Type B pancreatic cell (in vitro differentiated cells): ENCODE results near the gene OBSL1. TPM values are rescaled to one million over a fixed set of nuclear protein-coding genes. Genes with fewer than 3 reads are reported as not detected.

Experiments
- DNase-seq: peaks from one replicate; pipeline ENCODE4 v3.0.0; 2021; ENCODE audit warnings: mixed read lengths; ENCODE audit not compliant: unreplicated experiment; ENCODE audit errors: extremely low spot score
- H3K27ac Mint-ChIP-seq: 2 replicates; pipeline ENCODE4 v1.8.0; 2021; ENCODE audit warnings: mild to moderate bottlenecking, mixed read lengths
- H3K27me3 Mint-ChIP-seq: 2 replicates; pipeline ENCODE4 v1.8.0; 2021; ENCODE audit warnings: mixed read lengths
- H3K36me3 Mint-ChIP-seq: 2 replicates; pipeline ENCODE4 v1.8.0; 2021; ENCODE audit warnings: mixed read lengths
- H3K4me1 Mint-ChIP-seq: one replicate; pipeline ENCODE4 v1.8.0; 2021; ENCODE audit warnings: mixed read lengths; ENCODE audit not compliant: unreplicated experiment
- H3K4me3 Mint-ChIP-seq: 2 replicates; pipeline ENCODE4 v1.8.0; 2021; ENCODE audit warnings: mild to moderate bottlenecking, mixed read lengths
- H3K9me3 Mint-ChIP-seq: 2 replicates; pipeline ENCODE4 v1.8.0; 2021; ENCODE audit warnings: mixed read lengths
- total RNA-seq: library from RNA; stranded (reverse); gene quantifications from 2 replicates; pipeline ENCODE4 v1.2.1, GENCODE V29; 2021; ENCODE audit warnings: low replicate concordance
- TF ChIP-seq, protein P1 (sequence below): fragments of 200-600 bp; sonication (generic); conservative IDR thresholded peaks from 2 replicates; pipeline ENCODE4 v1.5.0; 2021; ENCODE audit warnings: antibody characterized with exemption, mild to moderate bottlenecking

Gene OBSL1
- total RNA-seq, 1 donor from 2014 or later, result 197 TPM

DNA sequence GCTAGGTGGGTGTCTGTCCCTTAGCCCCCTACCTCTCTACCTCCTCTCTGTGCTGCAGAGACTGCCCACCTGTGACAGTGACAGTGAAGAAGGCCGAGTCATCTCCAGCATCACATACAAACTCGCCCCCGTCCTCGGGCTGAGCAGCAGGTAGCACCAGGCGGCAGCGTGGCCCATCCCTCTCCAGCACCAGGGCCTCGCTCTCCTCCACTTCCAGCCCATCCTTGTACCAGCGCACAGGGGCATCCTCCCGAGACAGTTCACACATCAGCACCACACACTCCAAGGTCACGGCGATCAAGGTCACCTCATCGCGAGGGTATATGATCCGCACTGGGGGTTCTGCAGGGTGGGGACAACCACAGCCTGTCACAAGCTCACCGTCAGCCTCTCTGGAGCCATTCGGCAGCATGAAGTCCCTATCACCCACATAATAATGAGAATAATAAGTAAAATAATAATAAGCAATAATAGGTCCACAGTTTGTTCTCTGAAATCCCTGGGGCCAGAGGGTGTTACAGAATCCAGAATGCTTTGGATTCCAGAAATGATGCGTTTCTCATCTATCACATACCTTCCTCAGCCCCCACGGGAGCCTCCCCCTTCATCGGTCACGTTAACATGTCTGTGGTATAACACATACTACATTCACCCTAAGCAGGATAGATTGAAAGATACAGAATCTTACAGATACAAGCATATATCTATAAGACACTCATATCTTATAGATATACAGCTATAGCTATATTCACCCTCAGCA, 12.0 kb downstream of the OBSL1 start:
- Mint-ChIP-seq H3K36me3 (peaks cover 10% of the 10 kb centered on the region), H3K27me3 (no peaks in the 10 kb centered on the region), H3K4me1 (peaks cover 5% of the 10 kb centered on the region), H3K9me3 (no peaks in the 10 kb centered on the region), H3K4me3 (no peak overlapping the region), H3K27ac (no peak overlapping the region)
- TF ChIP-seq, protein P1, sequence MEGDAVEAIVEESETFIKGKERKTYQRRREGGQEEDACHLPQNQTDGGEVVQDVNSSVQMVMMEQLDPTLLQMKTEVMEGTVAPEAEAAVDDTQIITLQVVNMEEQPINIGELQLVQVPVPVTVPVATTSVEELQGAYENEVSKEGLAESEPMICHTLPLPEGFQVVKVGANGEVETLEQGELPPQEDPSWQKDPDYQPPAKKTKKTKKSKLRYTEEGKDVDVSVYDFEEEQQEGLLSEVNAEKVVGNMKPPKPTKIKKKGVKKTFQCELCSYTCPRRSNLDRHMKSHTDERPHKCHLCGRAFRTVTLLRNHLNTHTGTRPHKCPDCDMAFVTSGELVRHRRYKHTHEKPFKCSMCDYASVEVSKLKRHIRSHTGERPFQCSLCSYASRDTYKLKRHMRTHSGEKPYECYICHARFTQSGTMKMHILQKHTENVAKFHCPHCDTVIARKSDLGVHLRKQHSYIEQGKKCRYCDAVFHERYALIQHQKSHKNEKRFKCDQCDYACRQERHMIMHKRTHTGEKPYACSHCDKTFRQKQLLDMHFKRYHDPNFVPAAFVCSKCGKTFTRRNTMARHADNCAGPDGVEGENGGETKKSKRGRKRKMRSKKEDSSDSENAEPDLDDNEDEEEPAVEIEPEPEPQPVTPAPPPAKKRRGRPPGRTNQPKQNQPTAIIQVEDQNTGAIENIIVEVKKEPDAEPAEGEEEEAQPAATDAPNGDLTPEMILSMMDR, result no peak
- DNase-seq, result no peak

DNA sequence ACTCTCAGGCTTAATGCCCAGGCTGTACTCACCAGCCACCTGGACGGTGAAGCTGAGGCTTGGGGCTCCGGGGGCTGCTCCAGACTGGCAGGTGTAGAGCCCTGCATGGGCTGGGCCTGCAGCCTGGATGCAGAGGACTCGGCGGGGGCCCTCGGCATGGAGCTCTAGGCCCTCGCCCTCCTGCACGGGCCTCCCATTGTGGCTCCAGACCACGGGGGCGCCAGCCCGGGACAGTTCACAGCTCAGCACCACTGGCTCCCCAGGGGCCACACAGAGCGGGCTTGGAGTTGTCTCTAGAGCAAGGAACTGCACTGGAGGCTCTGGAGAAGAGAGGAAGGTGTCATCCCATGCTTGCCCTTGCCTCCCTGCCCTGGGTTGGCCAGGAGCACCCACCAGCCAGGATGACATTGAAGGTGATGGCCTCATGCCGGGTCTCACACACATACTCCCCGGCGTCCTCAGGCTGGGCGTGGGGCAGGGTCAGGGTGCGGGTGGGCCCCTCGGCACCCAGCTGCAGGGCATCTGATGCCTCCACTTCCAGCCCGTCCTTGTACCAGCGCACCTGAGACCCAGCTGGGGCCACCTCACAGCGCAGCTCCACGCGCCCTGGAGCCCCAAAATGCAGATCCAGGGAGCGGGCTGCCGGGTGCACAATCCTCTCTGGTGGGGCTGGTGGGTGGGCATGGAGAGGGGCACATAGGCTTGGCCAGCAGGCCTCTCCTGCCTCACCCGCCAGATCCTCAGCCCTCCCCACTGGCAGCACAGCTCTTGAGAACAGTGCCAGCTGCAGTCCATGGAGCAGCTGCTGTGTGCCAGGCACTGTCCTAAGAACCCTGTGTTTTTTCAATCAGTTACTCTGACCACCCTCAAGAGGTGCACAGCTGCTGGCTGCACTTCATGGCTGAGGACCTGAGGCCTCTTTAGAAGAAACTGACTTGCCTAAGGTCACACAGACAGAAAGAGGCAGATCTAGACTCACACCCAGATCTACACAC, 13.3 kb downstream of the OBSL1 start:
- H3K27me3 Mint-ChIP-seq, result peaks cover 2% of the 10 kb centered on the region
- peaks cover 5% of the 10 kb centered on the region for H3K4me1 Mint-ChIP-seq
- no peak for DNase-seq
- no peak overlapping the region for H3K4me3 Mint-ChIP-seq
- H3K27ac Mint-ChIP-seq, result no peak overlapping the region
- H3K9me3 Mint-ChIP-seq, result no peaks in the 10 kb centered on the region
- TF ChIP-seq, protein P1, result no peak
- H3K36me3 Mint-ChIP-seq, result peaks cover 7% of the 10 kb centered on the region

DNA sequence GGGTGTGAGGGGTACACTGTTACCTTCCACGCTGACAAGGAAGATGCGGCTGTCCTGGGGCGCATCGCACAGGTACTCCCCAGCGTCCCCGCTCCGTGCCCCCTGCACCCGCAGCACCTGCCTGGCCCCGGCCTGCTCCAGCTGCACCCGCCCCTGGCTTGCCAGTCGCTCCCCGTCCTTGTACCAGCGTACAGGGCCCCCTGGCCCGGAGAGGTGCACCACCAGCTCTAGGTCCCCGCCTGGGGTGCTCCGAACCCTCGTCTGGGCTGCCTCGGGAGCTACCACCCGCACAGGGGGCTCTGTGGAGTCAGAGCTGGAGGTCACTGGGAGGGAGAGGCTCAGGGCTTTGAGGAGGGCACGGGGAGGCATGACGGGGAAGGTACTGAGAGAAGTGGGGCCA, 14.0 kb downstream of the OBSL1 start:
- H3K27me3 Mint-ChIP-seq, result peaks cover 2% of the 10 kb centered on the region
- peaks cover 5% of the 10 kb centered on the region for H3K4me1 Mint-ChIP-seq
- no peak for DNase-seq
- peaks cover 7% of the 10 kb centered on the region for H3K36me3 Mint-ChIP-seq
- H3K9me3 Mint-ChIP-seq, result no peaks in the 10 kb centered on the region
- H3K4me3 Mint-ChIP-seq, result no peak overlapping the region
- no peak overlapping the region for H3K27ac Mint-ChIP-seq
- TF ChIP-seq, protein P1, result no peak

DNA sequence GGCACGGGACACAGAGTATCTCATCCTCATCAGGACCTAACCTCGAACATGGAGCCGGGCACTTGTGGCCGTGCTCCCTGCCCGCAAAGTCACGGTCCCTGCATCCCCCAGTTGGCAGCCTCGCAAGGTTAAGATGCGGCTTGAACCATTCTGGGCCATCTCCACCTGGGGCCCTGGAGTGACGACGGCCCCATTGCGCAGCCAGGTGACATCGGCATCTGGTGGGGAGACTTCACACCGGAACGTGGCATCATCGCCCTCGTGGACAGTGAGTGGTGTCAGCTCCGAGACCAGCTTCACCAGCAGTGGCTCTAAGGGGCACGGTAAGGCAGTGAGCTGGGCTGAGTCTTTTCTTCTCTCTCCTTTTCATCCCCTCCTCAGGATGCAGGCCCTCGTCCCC, 14.9 kb downstream of the OBSL1 start:
- Mint-ChIP-seq H3K4me3 (no peak overlapping the region), H3K27ac (no peak overlapping the region), H3K9me3 (no peaks in the 10 kb centered on the region), H3K4me1 (peaks cover 1% of the 10 kb centered on the region), H3K36me3 (peaks cover 7% of the 10 kb centered on the region), H3K27me3 (peaks cover 2% of the 10 kb centered on the region)
- DNase-seq, result no peak
- TF ChIP-seq, protein P1, result no peak

DNA sequence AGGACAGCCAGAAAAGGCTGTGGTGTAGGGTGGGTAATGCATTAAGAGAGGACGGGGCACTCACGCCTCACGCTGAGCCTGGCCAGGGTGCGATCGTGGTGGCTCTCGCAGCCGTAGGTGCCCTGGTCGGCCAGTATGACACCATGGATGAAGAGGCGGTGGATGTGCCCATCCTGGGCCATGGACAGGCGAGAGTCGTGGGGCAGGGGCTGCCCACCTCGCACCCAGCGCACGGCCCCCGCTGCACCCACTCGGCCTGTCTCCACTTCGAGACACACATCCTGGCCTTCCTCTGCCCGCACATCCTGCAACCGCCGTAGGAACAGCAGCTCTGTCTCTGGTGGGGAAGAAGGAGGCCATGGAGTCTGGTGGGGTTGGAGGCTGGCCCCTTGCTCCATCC, 15.4 kb downstream of the OBSL1 start:
- Mint-ChIP-seq H3K4me1 (no peaks in the 10 kb centered on the region), H3K27me3 (peaks cover 4% of the 10 kb centered on the region), H3K36me3 (peaks cover 7% of the 10 kb centered on the region), H3K4me3 (no peak overlapping the region), H3K27ac (no peak overlapping the region), H3K9me3 (no peaks in the 10 kb centered on the region)
- TF ChIP-seq, protein P1, result no peak
- DNase-seq, result no peak
